ENCODE data around the gene TBX1. TPM values are rescaled to one million over a fixed set of nuclear protein-coding genes. Genes with fewer than 3 reads are reported as not detected.

The TBX1 gene
- total RNA-seq, 1 donor from 2014 or later: 6.8 TPM

GRCh38 chr22:19731361-19732135, 29.0 kb upstream of the TBX1 start:
- no peak overlapping the region for H3K9ac ChIP-seq (ENCODE audit: low read length)
- no peak for FAIRE-seq

GRCh38 chr22:19732403-19733113, 28.0 kb upstream of the TBX1 start:
- H3K27me3 ChIP-seq (ENCODE audit: insufficient read depth, low read length): no peaks in the 10 kb centered on the region

More at GRCh38 chr22:19731361-19732135, 29.0 kb upstream of the TBX1 start:
- no peak for TF ChIP-seq EZH2 (IDR thresholded peaks at IDR 0.05; ENCODE audit: insufficient read depth, low read length)
- TF ChIP-seq, protein P1, sequence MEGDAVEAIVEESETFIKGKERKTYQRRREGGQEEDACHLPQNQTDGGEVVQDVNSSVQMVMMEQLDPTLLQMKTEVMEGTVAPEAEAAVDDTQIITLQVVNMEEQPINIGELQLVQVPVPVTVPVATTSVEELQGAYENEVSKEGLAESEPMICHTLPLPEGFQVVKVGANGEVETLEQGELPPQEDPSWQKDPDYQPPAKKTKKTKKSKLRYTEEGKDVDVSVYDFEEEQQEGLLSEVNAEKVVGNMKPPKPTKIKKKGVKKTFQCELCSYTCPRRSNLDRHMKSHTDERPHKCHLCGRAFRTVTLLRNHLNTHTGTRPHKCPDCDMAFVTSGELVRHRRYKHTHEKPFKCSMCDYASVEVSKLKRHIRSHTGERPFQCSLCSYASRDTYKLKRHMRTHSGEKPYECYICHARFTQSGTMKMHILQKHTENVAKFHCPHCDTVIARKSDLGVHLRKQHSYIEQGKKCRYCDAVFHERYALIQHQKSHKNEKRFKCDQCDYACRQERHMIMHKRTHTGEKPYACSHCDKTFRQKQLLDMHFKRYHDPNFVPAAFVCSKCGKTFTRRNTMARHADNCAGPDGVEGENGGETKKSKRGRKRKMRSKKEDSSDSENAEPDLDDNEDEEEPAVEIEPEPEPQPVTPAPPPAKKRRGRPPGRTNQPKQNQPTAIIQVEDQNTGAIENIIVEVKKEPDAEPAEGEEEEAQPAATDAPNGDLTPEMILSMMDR (IDR thresholded peaks at IDR 0.05; ENCODE audit: insufficient read depth, low read depth, low read length): no peak
- no peak overlapping the region for H3K4me3 ChIP-seq (ENCODE audit: insufficient read depth, low read depth, low read length)
- H3K9me3 Mint-ChIP-seq (ENCODE audit: unreplicated experiment): peaks cover 2% of the 10 kb centered on the region
- H3K27me3 Mint-ChIP-seq (ENCODE audit: low read depth, unreplicated experiment): peaks cover 54% of the 10 kb centered on the region
- no peaks in the 10 kb centered on the region for H3K36me3 ChIP-seq (ENCODE audit: insufficient read depth, low read length)
- no peak for DNase-seq (ENCODE audit: low read depth)
- peak overlapping the region; percentile 84 for H3K4me2 ChIP-seq (ENCODE audit: low read length)
- no peaks in the 10 kb centered on the region for H3K4me1 Mint-ChIP-seq (ENCODE audit: low read depth, unreplicated experiment)
- H4K20me1 ChIP-seq (ENCODE audit: insufficient read depth, low read length): no peaks in the 10 kb centered on the region
- no peaks in the 10 kb centered on the region for H3K4me1 ChIP-seq (ENCODE audit: insufficient read depth, low read length)
- H3K27ac ChIP-seq (ENCODE audit: low read depth, low read length): no peak overlapping the region
- no peaks in the 10 kb centered on the region for H3K9me3 ChIP-seq (ENCODE audit: insufficient read depth, low read depth, low read length)
- H3K27me3 ChIP-seq (ENCODE audit: insufficient read depth, low read length): no peaks in the 10 kb centered on the region
- H3K4me3 Mint-ChIP-seq (ENCODE audit: unreplicated experiment): no peak overlapping the region
- H3K79me2 ChIP-seq (ENCODE audit: insufficient read depth, low read length): no peaks in the 10 kb centered on the region
- no peak overlapping the region for H2AFZ ChIP-seq (ENCODE audit: low read depth, low read length)
- H3K36me3 Mint-ChIP-seq (ENCODE audit: low read depth, unreplicated experiment): no peaks in the 10 kb centered on the region
- no peak overlapping the region for H3K27ac Mint-ChIP-seq (ENCODE audit: unreplicated experiment)

More at GRCh38 chr22:19732403-19733113, 28.0 kb upstream of the TBX1 start:
- H3K4me1 ChIP-seq (ENCODE audit: insufficient read depth, low read length): no peaks in the 10 kb centered on the region
- no peaks in the 10 kb centered on the region for H4K20me1 ChIP-seq (ENCODE audit: insufficient read depth, low read length)
- Mint-ChIP-seq H3K27me3 (ENCODE audit: low read depth, unreplicated experiment) (peaks cover 47% of the 10 kb centered on the region), H3K27ac (ENCODE audit: unreplicated experiment) (no peak overlapping the region), H3K9me3 (ENCODE audit: unreplicated experiment) (peaks cover 2% of the 10 kb centered on the region), H3K4me3 (ENCODE audit: unreplicated experiment) (no peak overlapping the region), H3K4me1 (ENCODE audit: low read depth, unreplicated experiment) (no peaks in the 10 kb centered on the region), H3K36me3 (ENCODE audit: low read depth, unreplicated experiment) (no peaks in the 10 kb centered on the region)
- FAIRE-seq (no peak), DNase-seq (ENCODE audit: low read depth) (no peak)
- no peak overlapping the region for H3K4me2 ChIP-seq (ENCODE audit: low read length)
- no peaks in the 10 kb centered on the region for H3K36me3 ChIP-seq (ENCODE audit: insufficient read depth, low read length)
- H3K9me3 ChIP-seq (ENCODE audit: insufficient read depth, low read depth, low read length): no peaks in the 10 kb centered on the region
- no peak overlapping the region for H3K4me3 ChIP-seq (ENCODE audit: insufficient read depth, low read depth, low read length)
- no peaks in the 10 kb centered on the region for H3K79me2 ChIP-seq (ENCODE audit: insufficient read depth, low read length)
- H3K27ac ChIP-seq (ENCODE audit: low read depth, low read length): no peak overlapping the region
- no peak overlapping the region for H3K9ac ChIP-seq (ENCODE audit: low read length)
- H2AFZ ChIP-seq (ENCODE audit: low read depth, low read length): no peak overlapping the region
- TF ChIP-seq EZH2 (IDR thresholded peaks at IDR 0.05; ENCODE audit: insufficient read depth, low read length): no peak
- TF ChIP-seq, protein P1 (IDR thresholded peaks at IDR 0.05; ENCODE audit: insufficient read depth, low read depth, low read length): no peak

Measured in astrocyte (in vitro differentiated cells and primary cell).